ENCODE data around the gene ZFP57.

ZFP57 gene

DNA sequence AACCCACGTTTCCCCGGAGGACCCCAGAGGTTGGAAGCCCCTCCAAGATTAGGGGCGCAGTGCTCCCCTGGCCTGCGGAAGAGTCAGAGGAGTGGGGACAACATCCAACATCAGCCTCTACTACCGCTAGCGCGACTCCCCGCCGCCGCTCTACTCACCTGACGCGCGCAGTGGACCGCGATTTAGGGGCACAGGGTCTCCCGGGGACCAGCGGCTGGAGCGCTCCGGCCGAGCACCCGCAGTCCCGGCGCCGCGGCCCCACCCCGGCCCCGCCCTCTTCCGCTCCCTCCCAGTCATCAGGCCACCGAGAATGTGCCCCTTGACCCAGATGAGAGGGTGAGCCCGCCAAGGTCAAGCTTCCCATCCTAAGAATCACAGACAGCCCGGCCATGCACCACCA lies at the start of gene ZFP57:
TSS of gene ZFP57 (minus strand) at position 249 of the 400 bp plus-strand sequence. CDS start 4,149 bp downstream, outside the sequence.
- Histone ChIP-seq H3K36me3 (ENCODE audit: control insufficient read depth, insufficient read depth, low read length) (no peaks in the 10 kb centered on the region), H3K9me3 (ENCODE audit: control insufficient read depth, insufficient read depth, low read length) (no peaks in the 10 kb centered on the region), H3K27me3 (ENCODE audit: control insufficient read depth, insufficient read depth, low read length) (no peaks in the 10 kb centered on the region), H3K27ac (ENCODE audit: low read length) (no peak within 1 kb of the TSS), H3K4me3 (ENCODE audit: low read length) (no peak within 1 kb of the TSS), H3K4me1 (ENCODE audit: control insufficient read depth, insufficient read depth, low read length) (0 out of 2 replicates have a peak, but pooled peaks cover 2% of the 10 kb centered on the region)
- DNase-seq (ENCODE audit: low read depth, low spot score): no peak
- no CpG with 5 or more reads among the region's 31 CpGs for WGBS (ENCODE audit: insufficient coverage, insufficient read length)

DNA sequence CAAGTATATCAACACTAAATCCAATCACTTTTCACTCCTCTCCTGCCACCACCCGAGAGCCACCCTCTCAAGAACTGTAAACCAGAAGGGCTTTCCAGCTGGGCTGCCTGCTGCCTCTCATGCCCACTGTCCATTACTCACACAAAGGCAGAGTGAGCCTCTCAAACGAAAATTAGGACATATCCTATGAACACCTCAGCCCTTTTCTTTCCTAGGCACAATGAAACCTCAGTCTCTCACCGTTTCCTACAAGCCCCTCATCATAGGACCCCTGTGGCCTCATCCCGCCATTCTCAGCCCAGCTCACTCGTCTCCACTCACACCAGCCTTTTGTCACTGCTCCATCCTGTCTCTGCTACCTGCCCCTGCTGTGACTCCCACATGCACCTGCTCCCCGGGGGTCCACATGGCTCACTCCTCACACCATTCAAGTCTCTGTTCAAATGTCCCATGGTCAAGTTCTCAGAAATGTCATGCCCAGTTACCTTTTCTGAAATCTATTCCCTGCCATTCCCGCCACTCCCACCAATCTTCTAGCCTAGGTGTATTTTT lies 49.7 kb upstream of the ZFP57 start:
- Histone ChIP-seq H3K36me3 (ENCODE audit: control insufficient read depth, insufficient read depth, low read length) (no peaks in the 10 kb centered on the region), H3K4me3 (ENCODE audit: low read length) (no peak overlapping the region), H3K27me3 (ENCODE audit: control insufficient read depth, insufficient read depth, low read length) (no peaks in the 10 kb centered on the region), H3K9me3 (ENCODE audit: control insufficient read depth, insufficient read depth, low read length) (no peaks in the 10 kb centered on the region), H3K4me1 (ENCODE audit: control insufficient read depth, insufficient read depth, low read length) (no peaks in the 10 kb centered on the region), H3K27ac (ENCODE audit: low read length) (no peak overlapping the region)
- no peak for DNase-seq (ENCODE audit: low read depth, low spot score)
- no CpG with 5 or more reads among the region's 7 CpGs for WGBS (ENCODE audit: insufficient coverage, insufficient read length)

DNA sequence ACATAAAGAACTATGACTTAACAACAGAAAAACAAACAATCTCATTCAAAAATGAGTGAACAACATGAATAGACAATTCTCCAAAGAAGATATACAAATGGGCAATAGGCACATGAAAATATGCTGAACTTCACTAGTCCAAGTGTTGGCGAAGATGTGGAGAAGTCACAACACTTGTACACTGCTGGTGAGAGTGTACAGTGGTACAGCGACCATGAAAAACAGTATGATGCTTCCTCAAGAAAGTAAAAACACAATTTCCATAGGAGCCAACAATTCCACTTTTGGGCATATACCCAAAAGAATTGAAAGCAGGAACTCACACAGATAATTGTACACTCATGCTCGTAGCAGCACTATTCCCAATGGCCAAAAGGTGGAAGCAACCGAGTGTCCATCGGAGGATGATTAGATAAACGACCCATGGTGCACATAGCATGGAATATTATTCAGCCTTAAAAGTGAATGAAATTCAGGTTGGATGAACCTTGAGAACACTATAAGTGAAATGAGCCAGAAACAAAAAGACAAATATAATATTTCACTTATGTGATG lies 48.9 kb upstream of the ZFP57 start:
- no peaks in the 10 kb centered on the region for H3K36me3 ChIP-seq (ENCODE audit: control insufficient read depth, insufficient read depth, low read length)
- H3K4me1 ChIP-seq (ENCODE audit: control insufficient read depth, insufficient read depth, low read length): no peaks in the 10 kb centered on the region
- DNase-seq (ENCODE audit: low read depth, low spot score): no peak
- H3K9me3 ChIP-seq (ENCODE audit: control insufficient read depth, insufficient read depth, low read length): no peaks in the 10 kb centered on the region
- WGBS (ENCODE audit: insufficient coverage, insufficient read length): no CpG with 5 or more reads among the region's 6 CpGs
- H3K4me3 ChIP-seq (ENCODE audit: low read length): no peak overlapping the region
- no peak overlapping the region for H3K27ac ChIP-seq (ENCODE audit: low read length)
- no peaks in the 10 kb centered on the region; the same call in 1 of the 2 replicates for H3K27me3 ChIP-seq (ENCODE audit: control insufficient read depth, insufficient read depth, low read length)

DNA sequence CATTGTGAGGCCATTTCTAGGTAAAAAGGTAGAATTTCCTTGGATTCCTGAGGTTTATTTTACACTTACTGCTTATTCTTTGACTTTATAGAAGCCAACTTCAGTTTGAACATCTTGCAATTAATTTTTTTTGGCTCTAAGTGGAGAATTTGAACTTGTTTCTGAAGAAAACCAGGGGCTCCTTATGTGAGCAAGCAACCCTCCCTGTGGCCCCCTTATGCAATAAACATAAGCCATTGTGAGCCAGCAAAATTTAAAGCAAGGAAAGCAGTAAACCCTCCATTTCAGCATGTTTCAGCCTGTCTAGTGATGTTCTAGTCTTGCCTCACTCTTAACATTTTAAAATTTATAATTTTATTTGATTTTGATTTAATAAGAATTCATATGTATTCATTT lies 47.9 kb upstream of the ZFP57 start:
- Histone ChIP-seq H3K9me3 (ENCODE audit: control insufficient read depth, insufficient read depth, low read length) (no peaks in the 10 kb centered on the region), H3K27me3 (ENCODE audit: control insufficient read depth, insufficient read depth, low read length) (no peaks in the 10 kb centered on the region; the same call in 1 of the 2 replicates), H3K4me1 (ENCODE audit: control insufficient read depth, insufficient read depth, low read length) (no peaks in the 10 kb centered on the region), H3K36me3 (ENCODE audit: control insufficient read depth, insufficient read depth, low read length) (no peaks in the 10 kb centered on the region), H3K4me3 (ENCODE audit: low read length) (no peak overlapping the region), H3K27ac (ENCODE audit: low read length) (no peak overlapping the region)
- no peak for DNase-seq (ENCODE audit: low read depth, low spot score)

DNA sequence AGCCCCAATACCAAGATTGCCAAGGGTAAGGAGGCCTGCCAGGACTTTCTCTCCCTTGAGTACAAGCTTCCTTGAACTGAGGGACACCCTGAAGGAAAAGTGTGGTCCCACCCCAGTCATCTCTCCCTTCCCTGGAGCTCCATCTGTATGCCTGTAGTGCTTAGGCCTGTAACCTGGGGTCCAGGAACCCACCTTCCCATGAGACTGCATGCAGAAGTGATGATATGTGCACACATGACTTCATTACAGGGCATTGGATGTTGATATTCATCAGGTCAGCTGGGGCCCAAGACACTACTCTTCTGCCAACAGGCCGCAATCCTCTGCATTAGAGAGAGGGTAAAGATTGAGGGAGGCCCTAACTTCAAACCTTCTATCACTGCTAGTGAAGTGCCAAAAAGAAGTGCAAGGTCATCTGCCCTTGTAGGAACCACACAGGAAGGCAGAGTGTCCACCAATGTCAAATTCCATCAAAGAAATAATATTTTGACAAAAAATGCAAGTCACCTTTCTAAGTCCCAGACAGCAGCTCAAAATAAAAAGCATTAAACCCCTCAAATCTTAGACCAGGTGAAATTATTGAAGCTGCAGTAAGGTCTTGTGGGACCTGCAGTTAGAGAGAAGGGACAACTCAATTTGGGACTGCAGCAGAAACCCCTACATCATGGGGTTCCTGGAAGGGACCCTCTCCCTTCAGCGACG lies 47.4 kb upstream of the ZFP57 start:
- WGBS (ENCODE audit: insufficient coverage, insufficient read length): no CpG with 5 or more reads among the region's 3 CpGs
- no peak overlapping the region for H3K4me3 ChIP-seq (ENCODE audit: low read length)
- H3K27ac ChIP-seq (ENCODE audit: low read length): no peak overlapping the region

DNA sequence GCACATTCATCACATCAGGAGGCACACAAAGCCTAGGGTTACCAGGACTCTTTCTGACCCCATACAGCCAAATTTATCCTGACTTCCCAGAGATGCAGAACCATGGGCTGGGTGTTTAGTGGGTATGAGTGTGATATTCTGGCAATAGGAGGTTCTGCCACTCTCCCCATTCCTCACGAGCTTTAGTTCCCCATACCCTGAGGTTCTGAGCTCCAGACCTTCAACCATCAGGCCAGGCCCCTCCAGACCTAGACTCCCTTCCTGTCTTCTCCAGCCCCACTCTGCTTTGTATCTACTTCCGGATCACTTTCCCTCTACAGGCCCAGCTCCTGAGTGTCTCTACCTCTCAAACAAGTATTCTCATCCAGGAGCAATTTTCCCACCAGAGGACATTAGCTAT lies 46.7 kb upstream of the ZFP57 start:
- Histone ChIP-seq H3K9me3 (ENCODE audit: control insufficient read depth, insufficient read depth, low read length) (no peaks in the 10 kb centered on the region), H3K27ac (ENCODE audit: low read length) (no peak overlapping the region), H3K27me3 (ENCODE audit: control insufficient read depth, insufficient read depth, low read length) (no peaks in the 10 kb centered on the region; the same call in 1 of the 2 replicates), H3K4me1 (ENCODE audit: control insufficient read depth, insufficient read depth, low read length) (no peaks in the 10 kb centered on the region), H3K4me3 (ENCODE audit: low read length) (no peak overlapping the region), H3K36me3 (ENCODE audit: control insufficient read depth, insufficient read depth, low read length) (no peaks in the 10 kb centered on the region)
- no CpG with 5 or more reads among the region's 2 CpGs for WGBS (ENCODE audit: insufficient coverage, insufficient read length)
- DNase-seq (ENCODE audit: low read depth, low spot score): no peak

More for the DNA sequence above, 47.4 kb upstream of the ZFP57 start:
- H3K27me3 ChIP-seq (ENCODE audit: control insufficient read depth, insufficient read depth, low read length): no peaks in the 10 kb centered on the region; the same call in 1 of the 2 replicates
- H3K9me3 ChIP-seq (ENCODE audit: control insufficient read depth, insufficient read depth, low read length): no peaks in the 10 kb centered on the region
- no peaks in the 10 kb centered on the region for H3K36me3 ChIP-seq (ENCODE audit: control insufficient read depth, insufficient read depth, low read length)
- no peaks in the 10 kb centered on the region for H3K4me1 ChIP-seq (ENCODE audit: control insufficient read depth, insufficient read depth, low read length)
- DNase-seq (ENCODE audit: low read depth, low spot score): no peak

DNA sequence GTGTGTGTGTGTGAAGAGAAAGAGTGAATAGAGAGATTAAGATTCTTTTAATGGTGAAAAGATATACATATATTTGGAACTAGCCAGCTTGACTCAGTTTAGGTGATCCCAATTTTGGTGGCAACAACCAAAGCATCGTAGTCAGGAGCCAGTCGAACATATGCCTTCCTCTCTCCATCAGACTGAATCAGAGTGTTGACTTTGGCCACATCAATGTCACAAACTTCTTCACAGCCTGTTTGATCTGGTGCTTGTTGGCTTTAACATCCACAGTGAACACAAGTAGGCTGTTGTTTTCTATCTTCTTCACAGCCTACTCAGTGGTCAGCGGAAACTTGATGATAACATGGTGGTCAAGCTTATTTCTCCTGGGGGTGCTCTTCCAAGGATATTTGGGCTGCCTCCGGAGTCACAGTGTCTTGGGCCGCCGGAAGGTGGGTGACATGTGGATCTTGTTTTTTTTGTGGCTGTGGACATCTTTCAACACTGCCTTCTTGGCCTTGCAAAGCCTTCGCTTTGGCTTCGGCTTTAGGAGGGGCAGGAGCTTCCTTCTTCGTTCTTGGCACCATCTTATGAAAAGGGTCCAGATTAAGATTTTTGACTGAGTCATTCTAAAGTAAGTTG lies 45.7 kb upstream of the ZFP57 start:
- H3K4me1 ChIP-seq (ENCODE audit: control insufficient read depth, insufficient read depth, low read length): no peaks in the 10 kb centered on the region

DNA sequence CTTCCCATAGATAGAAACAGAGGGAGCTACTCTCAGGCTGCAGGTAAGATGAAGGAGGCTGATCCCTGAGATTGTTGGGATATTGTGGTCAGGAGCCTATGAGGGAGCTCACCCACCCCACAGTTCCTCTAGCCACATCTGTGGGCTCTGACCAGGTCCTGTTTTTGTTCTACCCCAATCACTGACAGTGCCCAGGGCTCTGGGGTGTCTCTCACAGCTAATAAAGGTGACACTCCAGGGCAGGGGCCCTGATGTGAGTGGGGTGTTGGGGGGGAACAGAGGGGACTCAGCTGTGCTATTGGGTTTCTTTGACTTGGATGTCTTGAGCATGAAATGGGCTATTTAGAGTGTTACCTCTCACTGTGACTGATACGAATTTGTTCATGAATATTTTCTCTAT lies 45.0 kb upstream of the ZFP57 start:
- H3K4me3 ChIP-seq (ENCODE audit: low read length): no peak overlapping the region
- H3K9me3 ChIP-seq (ENCODE audit: control insufficient read depth, insufficient read depth, low read length): no peaks in the 10 kb centered on the region
- peaks cover 1% of the 10 kb centered on the region; the same call in 1 of the 2 replicates for H3K27me3 ChIP-seq (ENCODE audit: control insufficient read depth, insufficient read depth, low read length)
- H3K27ac ChIP-seq (ENCODE audit: low read length): no peak overlapping the region
- no peak for DNase-seq (ENCODE audit: low read depth, low spot score)
- no peaks in the 10 kb centered on the region for H3K4me1 ChIP-seq (ENCODE audit: control insufficient read depth, insufficient read depth, low read length)
- no CpG with 5 or more reads among the region's 1 CpG for WGBS (ENCODE audit: insufficient coverage, insufficient read length)
- H3K36me3 ChIP-seq (ENCODE audit: control insufficient read depth, insufficient read depth, low read length): no peaks in the 10 kb centered on the region

More for the DNA sequence above, 45.7 kb upstream of the ZFP57 start:
- Histone ChIP-seq H3K27me3 (ENCODE audit: control insufficient read depth, insufficient read depth, low read length) (peaks cover 1% of the 10 kb centered on the region; the same call in 1 of the 2 replicates), H3K27ac (ENCODE audit: low read length) (no peak overlapping the region), H3K36me3 (ENCODE audit: control insufficient read depth, insufficient read depth, low read length) (no peaks in the 10 kb centered on the region), H3K9me3 (ENCODE audit: control insufficient read depth, insufficient read depth, low read length) (no peaks in the 10 kb centered on the region), H3K4me3 (ENCODE audit: low read length) (no peak overlapping the region)
- WGBS (ENCODE audit: insufficient coverage, insufficient read length): no CpG with 5 or more reads among the region's 9 CpGs
- DNase-seq (ENCODE audit: low read depth, low spot score): no peak

DNA sequence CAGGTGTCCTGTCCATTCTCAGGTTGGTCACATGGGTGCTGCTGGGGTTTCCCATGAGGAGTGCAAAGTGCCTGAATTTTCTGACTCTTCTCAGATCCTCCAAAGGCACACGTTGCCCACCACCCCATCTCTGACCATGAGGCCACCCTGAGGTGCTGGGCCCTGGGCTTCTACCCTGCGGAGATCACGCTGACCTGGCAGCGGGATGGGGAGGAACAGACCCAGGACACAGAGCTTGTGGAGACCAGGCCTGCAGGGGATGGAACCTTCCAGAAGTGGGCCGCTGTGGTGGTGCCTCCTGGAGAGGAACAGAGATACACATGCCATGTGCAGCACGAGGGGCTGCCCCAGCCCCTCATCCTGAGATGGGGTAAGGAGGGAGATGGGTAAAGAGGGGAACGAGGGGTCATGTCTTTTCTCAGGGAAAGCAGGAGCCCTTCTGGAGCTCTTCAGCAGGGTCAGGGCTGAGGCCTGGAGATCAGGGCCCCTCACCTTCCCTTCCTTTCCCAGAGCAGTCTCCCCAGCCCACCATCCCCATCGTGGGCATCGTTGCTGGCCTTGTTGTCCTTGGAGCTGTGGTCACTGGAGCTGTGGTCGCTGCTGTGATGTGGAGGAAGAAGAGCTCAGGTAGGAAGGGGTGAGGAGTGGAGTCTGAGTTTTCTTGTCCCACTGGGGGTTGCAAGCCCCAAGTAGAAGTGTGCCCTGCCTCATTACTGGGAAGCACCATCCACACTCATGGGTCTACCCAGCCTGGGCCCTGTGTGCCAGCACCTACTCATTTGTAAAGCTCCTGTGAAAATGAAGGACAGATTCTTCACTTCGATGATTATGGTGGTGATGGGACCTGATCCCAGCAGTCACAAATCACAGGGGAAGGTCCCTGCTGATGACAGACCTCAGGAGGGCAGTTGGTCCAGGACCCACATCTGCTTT lies 44.3 kb upstream of the ZFP57 start:
- peaks cover 1% of the 10 kb centered on the region; the same call in 1 of the 2 replicates for H3K27me3 ChIP-seq (ENCODE audit: control insufficient read depth, insufficient read depth, low read length)

More for the DNA sequence above, 44.3 kb upstream of the ZFP57 start:
- Histone ChIP-seq H3K27ac (ENCODE audit: low read length) (no peak overlapping the region), H3K9me3 (ENCODE audit: control insufficient read depth, insufficient read depth, low read length) (no peaks in the 10 kb centered on the region), H3K36me3 (ENCODE audit: control insufficient read depth, insufficient read depth, low read length) (no peaks in the 10 kb centered on the region), H3K4me1 (ENCODE audit: control insufficient read depth, insufficient read depth, low read length) (no peaks in the 10 kb centered on the region), H3K4me3 (ENCODE audit: low read length) (no peak overlapping the region)
- WGBS (ENCODE audit: insufficient coverage, insufficient read length): no CpG with 5 or more reads among the region's 11 CpGs
- no peak for DNase-seq (ENCODE audit: low read depth, low spot score)

All from iPS DF 6.9 (cell line).